Measurements from ENCODE around the gene CASR.
A peak's percentile ranks its signal among the peaks of the same experiment; 100 is the strongest.
"Not testable (repeated sequence)": the region's sequence is repeated elsewhere in the genome, so short reads cannot be mapped to it uniquely, and the experiment has no call there.

CASR gene, protein sequence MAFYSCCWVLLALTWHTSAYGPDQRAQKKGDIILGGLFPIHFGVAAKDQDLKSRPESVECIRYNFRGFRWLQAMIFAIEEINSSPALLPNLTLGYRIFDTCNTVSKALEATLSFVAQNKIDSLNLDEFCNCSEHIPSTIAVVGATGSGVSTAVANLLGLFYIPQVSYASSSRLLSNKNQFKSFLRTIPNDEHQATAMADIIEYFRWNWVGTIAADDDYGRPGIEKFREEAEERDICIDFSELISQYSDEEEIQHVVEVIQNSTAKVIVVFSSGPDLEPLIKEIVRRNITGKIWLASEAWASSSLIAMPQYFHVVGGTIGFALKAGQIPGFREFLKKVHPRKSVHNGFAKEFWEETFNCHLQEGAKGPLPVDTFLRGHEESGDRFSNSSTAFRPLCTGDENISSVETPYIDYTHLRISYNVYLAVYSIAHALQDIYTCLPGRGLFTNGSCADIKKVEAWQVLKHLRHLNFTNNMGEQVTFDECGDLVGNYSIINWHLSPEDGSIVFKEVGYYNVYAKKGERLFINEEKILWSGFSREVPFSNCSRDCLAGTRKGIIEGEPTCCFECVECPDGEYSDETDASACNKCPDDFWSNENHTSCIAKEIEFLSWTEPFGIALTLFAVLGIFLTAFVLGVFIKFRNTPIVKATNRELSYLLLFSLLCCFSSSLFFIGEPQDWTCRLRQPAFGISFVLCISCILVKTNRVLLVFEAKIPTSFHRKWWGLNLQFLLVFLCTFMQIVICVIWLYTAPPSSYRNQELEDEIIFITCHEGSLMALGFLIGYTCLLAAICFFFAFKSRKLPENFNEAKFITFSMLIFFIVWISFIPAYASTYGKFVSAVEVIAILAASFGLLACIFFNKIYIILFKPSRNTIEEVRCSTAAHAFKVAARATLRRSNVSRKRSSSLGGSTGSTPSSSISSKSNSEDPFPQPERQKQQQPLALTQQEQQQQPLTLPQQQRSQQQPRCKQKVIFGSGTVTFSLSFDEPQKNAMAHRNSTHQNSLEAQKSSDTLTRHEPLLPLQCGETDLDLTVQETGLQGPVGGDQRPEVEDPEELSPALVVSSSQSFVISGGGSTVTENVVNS

DNA sequence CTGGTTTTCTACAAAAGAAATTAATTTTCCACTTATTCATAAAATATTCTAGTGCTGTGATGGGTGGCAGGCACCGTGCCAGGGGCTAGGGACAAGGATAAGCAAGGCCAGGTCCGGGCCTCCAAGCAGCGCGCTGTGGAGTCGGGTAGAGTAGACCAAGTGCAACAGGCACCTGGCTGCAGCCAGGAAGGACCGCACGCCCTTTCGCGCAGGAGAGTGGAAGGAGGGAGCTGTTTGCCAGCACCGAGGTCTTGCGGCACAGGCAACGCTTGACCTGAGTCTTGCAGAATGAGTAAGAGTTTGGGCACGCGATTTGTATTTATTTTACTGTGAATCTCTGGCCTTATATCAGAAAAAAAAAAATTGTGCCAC, at the start of gene CASR:
Gene CASR, plus strand, starts transcription at position 148 of the 372 bp plus-strand sequence. CDS start 70,522 bp downstream, outside the sequence.
- DNase-seq = no peak

DNA sequence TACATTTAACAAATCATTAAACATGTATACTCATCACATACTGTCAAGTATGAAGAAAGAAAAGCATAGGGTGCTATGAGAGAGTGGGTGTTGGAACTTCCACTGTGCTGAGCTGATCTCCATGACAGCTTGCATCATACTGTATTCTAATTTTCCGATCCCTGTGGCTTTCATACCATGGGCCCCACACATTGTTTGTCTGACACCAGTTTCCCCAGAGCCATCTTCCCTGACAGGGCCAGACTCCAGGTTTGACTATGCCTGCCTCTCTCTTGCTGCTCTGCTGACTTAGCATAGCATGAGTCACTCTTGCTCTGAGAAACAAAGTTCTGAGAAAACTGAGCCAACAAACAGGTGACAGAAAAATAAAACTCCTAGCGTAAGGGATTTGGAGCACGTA, 37.0 kb upstream of the CASR start:
- DNase-seq = no peak

DNA sequence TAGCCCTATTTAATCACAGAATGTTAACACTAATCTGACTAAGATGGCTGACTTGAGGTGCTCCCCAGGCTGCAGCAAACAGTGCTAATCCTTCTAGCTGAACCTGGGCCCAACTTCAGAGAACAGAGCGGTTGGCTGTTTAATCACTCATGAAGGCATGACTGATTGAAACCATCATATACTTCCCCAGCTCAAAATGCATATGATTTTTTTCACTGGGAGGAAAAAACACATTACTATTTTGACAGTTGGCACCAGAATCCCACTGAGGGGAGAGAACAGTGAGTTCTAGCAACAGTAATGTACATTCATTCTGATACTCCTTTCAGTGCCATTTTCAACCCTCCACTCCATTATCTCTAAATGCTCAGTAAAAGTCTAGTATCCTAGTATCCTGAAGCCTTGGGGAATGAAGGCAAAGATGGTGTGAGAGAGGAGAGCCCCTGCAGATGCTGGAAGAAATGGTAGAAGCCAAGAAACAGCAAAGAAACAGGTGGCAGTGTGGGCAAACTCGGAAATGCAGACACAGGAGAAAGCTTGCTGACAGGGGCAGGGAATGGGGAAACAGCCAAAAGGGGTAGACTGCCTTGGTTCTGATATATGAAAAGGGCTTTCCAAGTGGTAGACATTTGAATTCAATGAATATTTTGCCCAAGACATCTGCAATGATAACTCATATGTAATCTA, 34.4 kb upstream of the CASR start:
- no peak for DNase-seq

DNA sequence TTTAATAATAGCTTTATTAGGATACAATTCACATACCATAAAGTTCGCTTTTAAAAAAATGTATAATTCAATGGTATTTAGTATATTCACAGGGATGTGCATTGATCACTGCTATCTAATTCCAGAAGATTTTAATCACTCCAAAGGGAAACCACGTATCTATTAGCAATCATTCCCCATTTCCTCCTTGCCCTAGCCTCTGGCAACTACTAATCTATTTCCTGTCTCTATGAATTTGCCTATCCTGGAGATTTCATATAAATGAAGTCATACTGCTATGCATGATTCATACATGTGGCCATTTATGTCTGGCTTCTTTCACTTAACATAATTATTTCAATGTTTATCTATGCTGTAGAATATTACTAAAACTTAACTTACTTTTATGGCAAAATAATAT, 32.0 kb upstream of the CASR start:
- DNase-seq = no peak

DNA sequence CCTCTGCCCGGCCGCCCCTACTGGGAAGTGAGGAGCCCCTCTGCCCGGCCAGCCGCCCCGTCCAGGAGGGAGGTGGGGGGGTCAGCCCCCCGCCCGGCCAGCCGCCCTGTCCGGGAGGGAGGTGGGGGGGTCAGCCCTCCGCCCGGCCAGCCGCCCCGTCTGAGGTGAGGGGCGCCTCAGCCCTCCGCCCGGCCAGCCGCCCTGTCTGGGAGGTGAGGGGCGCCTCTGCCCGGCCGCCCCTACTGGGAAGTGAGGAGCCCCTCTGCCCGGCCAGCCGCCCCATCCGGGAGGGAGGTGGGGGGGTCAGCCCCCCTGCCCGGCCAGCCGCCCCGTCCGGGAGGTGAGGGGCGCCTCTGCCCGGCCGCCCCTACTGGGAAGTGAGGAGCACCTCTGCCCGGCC, 18.5 kb upstream of the CASR start:
- not testable (repeated sequence) for DNase-seq

DNA sequence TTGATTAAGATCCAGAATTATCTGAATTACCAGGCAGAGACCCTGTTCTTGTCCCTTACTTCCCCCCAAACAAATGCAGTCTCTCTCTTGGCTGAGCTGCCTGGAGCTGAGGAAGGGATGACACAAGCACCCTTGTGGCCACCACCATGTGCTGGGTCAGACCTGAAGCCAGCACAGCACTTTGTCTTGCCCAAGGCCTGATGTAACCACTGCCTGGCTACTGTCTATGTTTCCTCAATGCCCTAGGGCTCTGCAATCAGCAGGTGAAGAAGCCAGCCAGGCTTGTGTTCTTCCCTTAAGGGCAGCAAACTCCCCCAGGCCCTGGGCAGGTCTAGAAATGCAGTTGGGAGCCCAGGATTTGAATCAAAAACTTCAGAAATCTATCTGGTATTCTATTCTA, 15.8 kb upstream of the CASR start:
- DNase-seq = no peak

DNA sequence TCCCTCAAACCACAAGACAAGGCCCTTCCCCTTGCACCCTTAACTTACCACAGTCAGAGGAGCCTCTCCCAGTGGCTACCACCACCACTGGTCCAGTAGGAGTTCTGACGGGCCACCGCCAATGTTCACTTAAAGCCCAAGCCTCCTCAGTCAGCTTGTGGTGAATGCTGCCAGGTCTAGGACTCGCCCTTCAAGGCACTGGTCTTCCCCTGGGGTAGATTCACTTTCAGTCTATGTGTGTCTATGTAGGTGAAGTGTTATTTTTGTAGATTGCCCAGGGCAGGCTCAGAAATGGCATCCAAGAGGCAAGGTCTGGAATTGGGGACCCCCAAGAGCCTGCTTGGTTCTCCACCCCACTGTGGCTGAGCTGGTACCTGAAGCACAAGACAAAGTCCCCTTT, 15.4 kb upstream of the CASR start:
- no peak for DNase-seq

DNA sequence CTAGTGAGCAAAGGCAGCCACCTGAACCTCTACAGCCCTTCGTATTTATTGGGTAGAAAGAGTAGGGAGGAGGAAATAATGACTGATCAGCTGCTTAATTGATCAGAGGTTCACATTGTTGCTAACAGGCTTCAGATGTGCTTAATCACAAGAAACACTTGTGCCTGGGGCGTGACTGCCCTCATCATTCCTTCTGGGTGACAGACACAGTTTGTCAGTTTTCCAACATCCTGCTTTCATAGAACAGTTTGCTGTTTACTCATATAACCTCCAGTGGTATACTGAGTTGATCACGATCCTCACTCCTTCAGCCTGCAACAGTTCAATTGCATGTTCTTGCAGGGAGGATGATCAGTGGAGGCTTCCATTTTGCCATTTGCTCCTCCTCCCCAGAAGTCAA, 13.6 kb upstream of the CASR start:
- no peak for DNase-seq

DNA sequence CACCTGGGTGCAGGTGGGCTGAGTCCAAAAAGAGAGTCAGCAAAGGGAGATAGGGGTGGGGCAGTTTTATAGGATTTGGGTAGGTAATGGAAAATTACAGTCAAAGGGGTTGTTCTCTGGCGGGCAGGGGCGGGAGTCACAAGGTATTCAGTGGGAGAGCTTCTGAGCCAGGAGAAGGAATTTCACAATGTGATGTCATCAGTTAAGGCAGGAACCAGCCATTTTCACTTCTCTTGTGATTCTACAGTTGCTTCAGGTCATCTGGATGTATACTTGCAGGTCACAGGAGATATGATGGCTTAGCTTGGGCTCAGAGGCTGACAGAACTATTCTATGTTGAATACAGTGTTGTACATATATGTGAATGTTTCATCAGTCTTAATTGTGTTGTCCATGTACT, 12.1 kb upstream of the CASR start:
- not testable (repeated sequence) for DNase-seq

DNA sequence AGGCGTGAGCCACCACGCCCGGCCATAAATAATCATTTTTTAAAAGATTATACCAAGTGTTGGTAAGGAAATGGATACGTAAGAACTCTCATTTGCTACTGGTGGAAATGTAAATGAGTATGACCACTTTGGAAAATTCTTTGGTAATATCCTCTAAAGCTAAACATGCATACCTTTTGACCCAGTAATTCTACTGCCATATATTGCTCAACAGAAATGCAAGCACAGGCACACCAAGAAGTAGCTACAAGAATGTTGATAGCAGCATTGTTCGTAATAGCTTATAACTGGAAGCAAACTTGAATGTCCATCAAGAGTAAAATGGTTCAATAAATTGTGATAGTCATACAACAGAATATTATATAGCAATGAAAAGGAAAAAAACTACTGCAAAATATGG, 4.8 kb upstream of the CASR start:
- DNase-seq = no peak

DNA sequence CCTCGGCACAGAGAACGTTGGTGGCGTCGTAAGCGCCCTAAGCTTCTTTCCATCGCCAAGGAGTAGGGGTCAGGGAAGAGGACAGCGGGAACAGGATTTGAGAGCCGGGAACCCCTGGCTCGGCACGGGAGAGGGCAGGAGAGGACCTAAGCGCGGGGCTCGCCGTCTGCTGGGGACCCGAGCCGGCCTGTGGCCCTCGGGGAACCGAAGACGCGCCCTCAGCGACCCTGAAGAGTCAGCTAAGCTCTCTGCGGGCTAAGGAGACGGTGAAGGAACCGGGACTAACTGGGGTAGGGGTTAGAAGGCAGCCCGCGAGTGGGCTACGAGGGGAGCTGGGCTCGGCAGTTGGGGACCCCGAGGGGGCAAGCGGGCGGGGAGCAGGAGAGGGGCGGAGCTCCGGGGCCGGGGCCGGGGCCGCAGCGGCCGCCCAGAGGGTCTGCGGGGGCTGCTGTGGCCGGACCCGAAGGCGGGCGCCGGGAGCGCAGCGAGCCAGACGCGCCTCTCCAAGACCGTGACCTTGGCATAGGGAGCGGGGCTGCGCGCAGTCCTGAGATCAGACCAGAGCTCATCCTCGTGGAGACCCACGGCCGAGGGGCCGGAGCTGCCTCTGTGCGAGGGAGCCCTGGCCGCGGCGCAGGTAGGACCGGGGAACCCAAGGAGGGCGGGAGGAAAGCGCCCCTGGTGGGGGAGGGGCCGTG, 574 bp downstream of the CASR start:
- DNase-seq = no peak

DNA sequence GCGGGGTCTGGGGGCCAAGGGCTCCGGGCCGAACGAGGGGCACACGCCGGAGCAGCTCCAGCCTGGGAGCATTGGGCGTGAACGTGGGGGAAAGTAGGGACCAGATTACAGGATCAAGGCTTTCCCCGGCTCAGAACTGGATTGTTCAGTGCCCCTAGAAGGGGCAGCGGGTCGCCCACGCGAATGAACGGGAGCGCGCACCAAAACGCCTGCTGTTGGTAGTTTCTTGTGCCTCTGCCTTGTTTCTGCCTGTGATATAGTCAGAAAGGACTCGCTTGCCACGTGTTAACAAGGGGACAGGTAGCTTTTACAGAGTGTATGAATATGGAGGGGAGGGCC, 1.1 kb downstream of the CASR start:
- DNase-seq = no peak

DNA sequence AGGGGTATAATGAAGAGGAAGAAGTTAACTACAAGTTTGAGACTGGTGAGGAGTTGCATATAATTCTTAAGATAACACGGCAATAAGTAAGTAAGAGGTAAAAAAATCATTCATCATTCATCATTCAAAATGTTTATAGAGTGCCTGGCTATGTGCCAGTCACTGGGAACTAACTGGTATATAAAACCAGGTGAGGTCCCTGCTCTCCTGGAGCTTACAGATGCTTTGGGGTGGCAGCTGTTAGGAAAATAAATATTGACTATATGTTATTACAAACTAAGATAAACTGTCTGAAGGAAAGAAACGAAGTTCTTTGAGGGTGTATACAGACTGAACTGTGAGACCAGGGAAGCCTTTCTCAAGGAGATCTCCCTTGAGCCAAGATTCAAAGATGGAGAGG, 2.9 kb downstream of the CASR start:
- DNase-seq = no peak

DNA sequence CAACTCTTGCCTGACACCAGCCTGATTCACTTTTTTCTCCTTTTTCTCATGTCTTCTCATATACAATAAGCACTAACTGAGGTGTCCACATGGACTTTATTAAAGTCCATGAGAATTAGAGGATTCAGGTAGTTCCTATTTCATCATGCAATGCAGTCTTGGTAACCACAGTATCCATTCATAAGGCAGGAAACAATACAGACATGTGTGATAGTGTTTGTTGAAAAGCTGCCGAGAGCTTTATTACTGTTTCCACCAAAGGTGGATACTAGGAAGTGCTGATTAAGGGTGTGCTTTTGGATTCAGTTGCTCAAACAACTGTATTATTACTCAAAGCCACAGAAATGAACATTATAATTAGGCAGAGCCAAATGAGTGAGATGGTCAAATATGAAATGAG, 5.3 kb downstream of the CASR start:
- DNase-seq = no peak

DNA sequence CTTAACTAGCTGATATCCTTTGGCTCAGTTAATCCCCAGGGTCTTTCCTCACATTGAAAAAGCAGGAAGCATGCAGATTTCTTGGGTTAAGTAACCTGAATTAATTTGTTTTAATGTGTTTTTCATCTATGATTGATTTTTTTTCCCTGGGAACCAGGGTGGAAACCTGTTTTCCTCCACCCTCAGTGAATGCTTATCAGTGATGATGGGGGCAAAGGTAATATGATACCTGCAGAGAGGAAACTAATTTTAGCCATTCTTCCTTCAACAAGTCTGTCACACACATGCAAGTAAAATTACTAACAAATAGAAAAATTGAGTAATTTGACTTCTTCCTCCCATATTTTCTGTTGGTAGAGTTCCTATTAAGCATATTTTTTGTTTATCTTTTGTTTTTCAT, 5.9 kb downstream of the CASR start:
- no peak for DNase-seq

DNA sequence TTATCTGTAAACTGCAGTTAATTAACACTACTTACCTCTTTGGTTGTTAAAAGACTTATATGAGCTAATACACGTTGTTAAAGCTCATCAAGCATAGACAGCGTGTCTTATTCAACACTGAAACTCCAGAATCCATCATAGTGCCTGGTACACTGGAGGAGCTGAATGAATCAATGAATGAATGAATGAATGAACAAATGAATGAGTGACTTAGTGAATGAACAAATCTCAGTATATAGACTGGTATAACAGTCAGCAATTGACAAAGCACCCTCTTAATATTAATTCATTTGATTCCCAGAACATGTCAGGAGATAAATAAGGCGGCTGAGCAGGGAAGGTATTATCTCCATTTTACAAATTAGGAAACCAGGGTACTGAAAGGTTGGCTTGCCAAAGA, 7.1 kb downstream of the CASR start:
- no peak for DNase-seq

DNA sequence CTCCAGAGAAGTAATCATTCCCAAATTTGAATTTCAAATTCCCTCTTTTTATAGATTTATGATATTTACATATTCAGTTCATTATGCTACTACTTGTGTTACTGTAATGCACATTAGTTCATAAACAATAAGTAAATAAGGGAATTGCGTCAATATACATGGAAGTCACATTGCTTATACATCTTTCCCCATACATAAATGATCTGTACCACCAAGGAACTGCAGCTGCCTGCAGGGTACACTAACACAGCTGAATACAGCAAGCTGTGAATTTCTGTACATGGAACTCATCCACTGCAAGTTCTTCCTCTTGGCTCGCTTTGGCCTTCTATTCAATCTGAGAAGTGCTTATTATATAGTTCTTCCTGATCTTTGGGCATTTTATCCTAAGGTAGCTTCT, 15.5 kb downstream of the CASR start:
- no peak for DNase-seq

DNA sequence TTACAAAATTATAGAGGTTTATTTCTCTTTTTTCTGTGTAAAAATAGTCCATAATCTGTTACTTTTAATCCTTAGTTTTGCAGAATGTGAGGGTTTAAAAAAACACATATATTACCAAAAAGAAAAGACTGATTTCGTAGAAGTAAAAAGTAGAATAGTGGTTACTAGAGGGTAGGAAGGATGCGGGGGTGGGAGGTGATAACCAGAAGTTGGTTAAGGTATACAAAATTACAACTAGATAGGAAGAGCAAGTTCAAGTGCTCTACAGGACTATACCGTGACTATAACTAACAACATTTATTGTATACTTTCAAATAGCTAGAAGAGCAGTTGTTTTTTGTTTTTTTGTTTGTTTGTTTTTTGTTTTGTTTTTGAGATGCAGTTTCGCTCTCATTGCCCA, 16.1 kb downstream of the CASR start:
- no peak for DNase-seq

DNA sequence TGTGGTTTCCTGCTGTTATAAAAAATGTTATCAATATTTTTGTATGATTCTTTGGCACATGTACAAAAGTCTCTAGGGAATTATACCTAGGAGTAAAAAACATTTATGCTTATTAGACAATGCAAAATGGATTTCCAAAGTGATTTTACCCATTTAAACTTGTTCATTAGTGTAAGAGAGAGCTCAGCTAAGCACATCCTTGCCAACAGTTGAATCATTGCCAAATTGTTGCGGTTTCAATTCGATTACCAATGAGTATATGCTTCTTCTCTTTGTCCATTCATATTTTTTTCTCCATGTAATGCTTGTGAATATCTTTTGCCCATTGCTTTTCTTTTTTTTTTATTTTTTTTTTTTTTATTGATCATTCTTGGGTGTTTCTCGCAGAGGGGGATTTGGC, 17.2 kb downstream of the CASR start:
- peak; percentile 38 for DNase-seq

DNA sequence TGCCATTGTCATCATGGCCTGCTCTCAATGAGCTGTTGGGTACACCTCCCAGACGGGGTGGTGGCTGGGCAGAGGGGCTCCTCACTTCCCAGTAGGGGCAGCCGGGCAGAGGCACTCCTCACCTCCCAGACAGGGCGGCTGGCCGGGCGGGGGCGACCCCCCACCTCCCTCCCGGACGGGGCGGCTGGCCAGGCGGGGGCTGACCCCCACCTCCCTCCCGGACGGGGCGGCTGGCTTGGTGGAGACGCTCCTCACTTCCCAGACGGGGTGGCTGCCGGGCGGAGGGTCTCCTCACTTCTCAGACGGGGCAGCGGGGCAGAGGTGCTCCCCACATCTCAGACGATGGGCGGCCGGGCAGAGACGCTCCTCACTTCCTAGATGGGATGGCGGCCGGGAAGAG, 18.0 kb downstream of the CASR start:
- not testable (repeated sequence) for DNase-seq

DNA sequence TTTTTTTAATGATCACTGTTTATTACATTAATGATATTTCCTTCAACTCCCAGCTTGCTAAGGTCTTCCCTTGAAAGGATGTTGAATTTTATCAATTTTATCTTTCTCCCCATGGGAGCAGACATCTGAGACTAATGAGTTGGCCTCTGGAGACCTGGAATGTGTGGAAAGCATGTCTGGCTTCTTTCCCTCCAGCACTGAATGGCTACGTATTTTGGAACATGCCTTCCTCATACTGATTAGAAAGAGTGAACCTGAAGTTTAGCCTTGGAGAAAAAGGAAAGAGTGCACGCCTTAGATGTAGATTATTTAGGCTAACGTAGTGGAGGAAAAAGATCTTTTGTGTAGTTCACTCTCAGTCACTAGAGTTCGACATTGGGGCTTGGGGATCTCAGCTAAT, 25.1 kb downstream of the CASR start:
- DNase-seq = no peak

DNA sequence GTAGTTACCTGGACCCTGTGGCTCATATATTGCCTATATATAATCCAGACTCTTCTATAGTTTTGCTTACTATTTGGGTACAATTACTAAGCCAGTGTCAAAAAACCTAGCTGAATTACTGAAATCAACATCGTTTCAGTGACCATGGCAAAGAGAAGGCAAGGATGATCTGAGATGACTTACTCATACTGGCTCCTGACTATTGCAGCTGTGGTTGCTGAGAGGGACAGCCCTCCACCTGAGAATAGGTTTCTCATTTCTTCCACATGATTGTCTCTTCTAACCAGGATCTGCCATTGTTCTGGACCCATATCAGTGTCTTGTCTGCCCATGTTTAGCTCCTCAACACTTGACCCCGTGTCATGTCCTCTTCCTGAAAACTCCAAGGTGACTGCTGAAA, 30.2 kb downstream of the CASR start:
- DNase-seq = no peak

DNA sequence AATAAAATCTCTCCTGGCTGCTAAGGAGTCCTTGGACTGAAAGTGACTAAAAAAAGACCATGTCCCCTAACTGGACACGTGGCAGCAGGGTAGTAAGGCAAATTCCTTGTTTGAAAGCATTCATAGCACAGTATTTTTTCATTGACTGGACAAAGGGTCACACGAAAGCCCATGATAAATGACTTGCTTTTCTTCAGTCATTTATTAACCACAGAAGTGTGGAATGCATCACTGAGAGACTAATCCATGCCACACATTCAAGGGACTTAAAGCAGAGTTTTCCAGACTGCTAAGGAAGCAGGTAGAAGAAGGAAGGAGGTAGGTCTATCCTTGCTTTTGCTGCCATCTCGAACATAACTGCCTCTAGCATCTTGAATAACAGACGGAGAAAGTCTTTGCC, 31.2 kb downstream of the CASR start:
- DNase-seq = no peak
